HG03064 (cell line): ENCODE results near the gene TRAF4.
"Not testable (repeated sequence)": the region's sequence is repeated elsewhere in the genome, so short reads cannot be mapped to it uniquely, and the experiment has no call there.

Experiments used
- ATAC-seq: cut with Tn5 transposase; IDR thresholded peaks from one replicate; pipeline ENCODE4 v1.9.1; 2021; ENCODE audit warnings: low read depth; ENCODE audit not compliant: unreplicated experiment

TRAF4 gene

DNA sequence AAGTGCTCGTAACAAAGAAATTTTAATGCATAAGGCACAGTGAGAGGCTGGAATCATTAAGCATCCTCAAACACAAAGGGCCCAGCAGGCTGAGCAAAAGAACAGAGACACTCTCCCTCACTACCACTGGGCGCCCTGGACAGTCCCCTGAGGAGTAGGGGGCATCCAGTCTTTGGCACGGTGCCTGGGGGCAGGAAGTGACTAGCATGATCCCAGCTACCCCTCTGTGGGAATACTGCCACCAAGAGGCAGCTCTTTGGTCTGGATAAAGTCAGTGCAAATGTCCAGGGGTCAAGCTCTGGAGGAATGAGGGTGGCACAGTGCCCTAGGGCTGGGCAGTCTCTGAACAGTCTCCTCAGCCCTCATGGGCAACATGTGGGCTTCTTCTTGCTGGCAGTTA, 29.5 kb upstream of the TRAF4 start:
- no peak for ATAC-seq

DNA sequence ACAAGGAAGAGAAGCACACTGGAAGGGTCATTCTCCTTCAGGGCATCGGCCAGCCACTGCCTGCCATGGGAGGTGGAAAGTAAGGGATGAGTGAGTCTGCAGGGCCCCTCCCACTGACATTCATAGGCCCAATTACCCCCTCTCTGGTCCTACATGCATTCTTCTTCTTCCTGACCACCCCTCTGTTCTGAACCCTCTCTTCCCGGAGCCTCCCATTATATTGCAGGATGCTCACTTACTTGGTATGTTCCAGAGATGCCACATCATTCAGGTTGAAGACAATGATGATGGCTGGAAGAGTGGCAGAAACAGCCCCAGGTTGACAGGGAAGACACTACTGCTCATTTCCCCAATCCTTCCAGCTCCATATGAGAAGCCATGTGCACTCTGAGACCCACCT, 28.6 kb upstream of the TRAF4 start:
- ATAC-seq: no peak

DNA sequence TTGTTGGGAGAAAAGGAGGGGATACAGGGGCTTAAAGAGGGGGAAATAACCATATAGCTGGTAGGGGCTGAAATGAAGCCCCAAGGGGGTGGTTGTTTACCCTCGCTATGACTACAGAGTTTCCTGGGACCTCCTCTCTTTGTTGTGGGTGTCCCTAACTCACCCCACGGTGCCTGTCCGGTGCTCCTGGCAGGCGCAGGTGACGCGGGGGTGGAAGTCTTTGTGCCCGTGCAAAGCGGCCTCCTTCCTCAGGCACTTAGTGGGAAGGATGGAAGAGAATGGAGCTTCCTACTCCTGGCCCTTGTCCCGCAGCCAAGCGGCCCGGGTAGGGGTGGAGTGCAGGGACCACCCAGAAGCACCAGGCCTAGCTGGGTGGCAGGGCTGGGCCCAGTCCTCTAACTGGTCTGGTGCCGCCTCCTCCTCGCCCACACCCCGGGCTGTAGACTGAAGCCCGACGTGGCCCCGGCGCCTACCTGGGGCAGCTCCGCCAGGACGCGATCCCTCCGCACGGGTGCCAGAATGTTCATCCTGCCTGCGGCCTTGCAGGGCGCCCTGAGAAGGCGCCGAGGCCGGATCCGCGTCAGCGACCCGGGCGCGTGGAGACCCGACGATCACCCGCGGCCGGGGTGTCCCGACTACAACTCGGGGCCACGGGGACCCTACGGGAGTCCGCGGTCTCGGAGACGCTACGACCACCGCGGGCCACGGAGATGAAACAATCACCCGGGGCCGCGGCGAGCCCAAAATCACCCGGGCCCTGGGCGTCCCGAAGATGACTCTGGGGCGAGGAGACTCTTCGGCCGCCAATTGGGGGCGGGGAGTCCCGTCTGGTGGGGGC, 26.9 kb upstream of the TRAF4 start:
- ATAC-seq: no peak

DNA sequence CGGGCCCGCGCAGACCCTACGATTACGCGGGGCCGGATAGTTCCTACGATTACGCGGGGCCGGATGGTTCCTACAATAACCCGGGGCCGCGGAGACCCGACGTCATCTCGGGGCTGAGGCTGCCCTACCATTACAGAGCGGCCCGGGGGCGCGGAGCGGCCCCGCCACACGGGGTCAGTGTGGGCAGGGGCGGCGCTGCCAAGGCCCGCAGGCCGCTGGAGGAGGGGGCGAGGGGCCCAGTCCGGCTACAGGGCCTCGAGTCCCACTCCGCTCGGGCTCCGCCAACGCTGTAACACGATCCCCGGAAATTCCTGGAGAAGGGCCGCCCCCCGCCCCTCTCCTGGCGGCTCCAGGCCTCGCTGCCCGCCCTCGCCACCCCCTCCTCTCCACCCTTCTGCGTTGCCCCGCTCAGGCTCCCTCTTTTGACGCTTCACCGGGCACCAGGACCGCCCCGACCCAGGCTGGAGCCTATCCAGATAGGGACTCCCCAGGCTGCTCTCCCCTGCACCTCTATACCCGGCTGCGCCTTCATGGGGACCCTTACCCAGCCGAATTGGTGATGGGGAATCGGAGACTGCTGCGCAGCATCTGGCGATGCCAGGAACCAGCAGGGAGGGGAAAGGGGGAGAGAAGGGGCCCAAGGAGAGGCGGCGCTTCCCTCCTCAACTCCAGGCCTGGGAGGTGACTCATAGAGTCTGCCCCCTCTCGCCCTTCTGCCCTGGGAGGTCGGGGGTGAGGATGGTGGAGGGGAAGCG, 26.1 kb upstream of the TRAF4 start, which contains the start of gene RAB34:
Gene RAB34, minus strand, starts transcription at position 291 of the 755 bp plus-strand sequence. CDS start 602 bp downstream, outside the sequence.
- no peak for ATAC-seq

GRCh38 chr17:28718333-28719020, 25.3 kb upstream of the TRAF4 start:
- no peak for ATAC-seq

DNA sequence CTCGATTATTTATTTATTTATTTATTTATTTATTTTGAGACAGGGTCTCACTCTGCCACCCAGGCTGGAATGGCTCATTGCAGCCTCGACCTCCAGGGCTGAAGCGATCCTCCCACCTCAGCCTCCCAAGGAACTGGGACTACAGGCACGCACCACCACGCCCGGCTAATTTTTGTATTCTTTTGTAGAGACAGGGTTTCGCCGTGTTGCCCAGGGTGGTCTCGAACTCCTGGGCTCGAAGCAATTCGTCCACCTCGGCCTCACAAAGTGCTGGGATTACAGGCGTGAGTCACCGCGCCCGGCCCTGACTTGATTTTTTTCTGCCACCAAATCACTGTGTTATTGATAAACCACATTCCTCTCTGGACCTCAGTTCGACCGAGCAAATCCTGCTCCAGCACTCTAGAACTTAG, 24.8 kb upstream of the TRAF4 start:
- no peak for ATAC-seq

DNA sequence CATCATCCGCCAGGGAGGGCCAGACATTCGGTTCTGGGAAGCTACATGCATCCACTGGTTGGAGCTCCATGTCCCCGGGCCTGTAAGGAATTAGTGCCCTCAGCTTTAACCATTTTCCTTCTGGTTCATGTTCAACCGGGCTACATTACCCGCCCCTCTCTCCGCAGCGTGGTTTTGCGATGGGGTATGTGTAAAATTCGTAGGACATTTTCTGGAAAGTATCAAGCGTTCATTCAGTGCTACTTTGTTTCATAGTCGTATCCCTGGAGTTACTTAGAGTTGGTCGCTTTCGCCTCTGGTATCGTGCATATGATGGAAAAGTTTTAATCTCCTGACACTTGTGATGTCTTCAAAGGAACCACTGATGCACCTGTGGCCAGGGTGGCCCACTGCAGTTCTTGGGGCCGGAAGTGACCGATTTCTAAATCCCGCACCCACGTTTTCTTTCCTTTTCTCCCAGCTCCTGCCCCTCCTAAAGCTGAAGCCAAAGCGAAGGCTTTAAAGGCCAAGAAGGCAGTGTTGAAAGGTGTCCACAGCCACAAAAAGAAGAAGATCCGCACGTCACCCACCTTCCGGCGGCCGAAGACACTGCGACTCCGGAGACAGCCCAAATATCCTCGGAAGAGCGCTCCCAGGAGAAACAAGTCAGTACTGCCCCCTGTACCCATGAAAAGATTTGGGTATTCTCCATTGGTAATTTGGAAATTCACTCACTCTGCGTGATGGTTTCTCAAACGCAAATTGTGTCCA, 23.4 kb upstream of the TRAF4 start:
- no peak for ATAC-seq

- not testable (repeated sequence) for ATAC-seq
These were observed 22.8 kb upstream of the TRAF4 start for GRCh38 chr17:28720997-28721329.

- ATAC-seq: no peak
These were observed 21.2 kb upstream of the TRAF4 start for GRCh38 chr17:28722417-28723158.

DNA sequence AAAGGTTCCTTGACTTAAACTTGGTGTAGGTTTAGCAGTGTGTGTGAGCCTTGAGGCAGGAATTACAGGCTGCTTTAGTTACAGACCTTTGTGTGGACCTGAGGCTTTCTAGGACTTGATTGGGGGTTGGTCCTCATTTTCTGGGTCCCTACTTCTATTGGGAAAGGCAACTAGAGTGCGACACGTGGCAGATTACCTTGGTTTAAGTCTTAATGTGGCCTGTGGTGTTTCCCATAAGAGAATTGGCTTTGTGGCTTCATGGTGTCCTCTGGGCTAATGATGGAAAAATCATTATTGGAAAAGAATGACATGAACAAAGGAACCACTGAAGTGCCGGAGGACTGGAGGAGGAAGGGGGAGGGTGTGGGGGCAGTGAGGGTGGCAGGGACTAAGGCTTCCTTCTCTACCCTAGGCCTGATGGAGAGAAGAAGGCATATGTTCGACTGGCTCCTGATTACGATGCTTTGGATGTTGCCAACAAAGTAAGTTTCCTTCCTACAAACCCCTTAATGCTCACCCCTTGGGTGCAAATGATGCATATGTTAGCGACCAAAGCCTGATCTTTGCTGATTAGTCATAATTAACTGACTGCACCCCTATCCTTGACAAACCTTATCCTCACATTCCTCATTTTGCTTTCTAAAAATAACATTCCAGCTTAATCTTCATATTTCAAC, 20.5 kb upstream of the TRAF4 start:
- ATAC-seq: no peak

GRCh38 chr17:28723836-28724499, 19.8 kb upstream of the TRAF4 start:
- not testable (repeated sequence) for ATAC-seq

DNA sequence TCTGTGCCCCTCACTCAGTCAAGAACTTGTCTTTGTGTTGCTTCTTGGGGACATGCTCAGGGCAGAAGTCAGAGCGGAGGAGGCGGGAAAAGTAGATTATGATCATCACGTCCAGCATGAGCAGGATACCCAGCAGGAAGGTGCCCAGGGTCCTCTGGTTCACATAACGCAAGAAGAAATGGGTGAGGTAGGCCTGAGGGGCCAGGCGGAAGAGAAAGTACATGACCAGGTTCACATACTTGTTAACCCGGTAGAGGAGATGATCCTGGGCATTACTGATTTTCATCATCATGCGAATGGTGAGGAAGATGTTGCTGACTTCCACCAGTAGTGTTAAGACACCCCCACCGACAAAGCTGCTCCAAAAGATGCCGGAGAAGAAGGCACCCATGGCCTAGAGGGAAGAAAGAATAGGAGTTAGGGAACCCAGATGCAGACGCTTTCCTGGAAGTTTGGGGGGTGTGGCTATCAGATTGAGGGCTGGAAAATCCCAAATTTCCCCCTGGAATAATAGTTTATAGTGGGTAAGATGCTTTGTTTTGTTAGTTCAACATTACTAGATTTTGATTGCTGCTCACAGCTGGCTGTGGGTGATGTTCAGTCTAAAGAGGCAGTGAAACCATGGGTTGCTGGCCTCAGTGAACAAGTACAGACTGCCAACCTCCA, 19.2 kb upstream of the TRAF4 start:
- no peak for ATAC-seq

DNA sequence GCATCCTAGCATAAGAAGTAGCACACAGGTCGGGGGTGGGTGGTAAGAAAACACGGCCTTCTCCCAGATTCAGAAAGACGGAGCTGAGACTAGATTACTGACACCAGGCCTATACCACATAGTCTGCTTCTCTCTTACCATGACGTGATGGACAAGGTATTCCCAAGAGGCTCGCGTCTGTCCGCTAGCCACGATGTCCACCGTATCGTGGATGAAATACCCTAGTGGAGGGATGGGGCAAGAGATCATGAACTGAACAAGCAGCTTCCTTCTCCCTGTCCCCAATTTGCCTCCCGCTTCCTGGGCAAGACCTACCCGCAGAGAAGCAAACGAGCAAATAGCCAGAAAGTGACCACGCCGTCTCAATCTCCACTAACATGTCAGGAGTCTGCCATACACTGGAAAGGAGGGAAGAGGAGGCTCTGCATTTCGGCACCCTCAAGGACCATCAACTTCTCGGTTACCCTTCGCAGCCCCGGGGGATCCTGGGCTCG, 18.6 kb upstream of the TRAF4 start:
- ATAC-seq: no peak

DNA sequence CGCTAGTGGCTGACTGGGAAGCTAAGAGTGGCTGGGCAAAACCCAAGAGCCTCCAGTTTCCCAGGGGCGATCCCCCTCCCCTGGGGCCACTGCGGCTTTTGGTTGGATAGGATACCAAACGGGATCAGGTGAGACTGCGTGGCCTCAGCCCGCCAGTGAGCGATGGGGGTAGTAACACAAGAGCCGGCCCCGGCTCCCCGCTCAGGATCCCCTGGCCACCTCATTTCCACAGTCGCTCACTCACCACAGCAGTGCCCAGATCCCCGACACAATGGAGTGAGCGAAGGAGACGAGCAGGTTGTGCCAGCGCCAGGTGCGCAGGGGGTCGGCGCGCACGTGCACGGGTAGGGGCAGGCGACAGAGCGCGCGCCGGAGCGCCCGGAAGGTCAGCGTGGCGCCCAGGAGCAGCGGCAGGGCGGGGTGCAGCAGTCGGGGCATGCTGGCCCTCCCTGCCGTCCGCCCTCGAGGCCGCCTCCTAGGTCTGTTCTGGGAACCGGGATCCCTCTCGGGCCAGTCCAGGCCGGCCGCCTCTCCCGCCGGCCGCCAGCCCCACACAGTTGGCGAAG, 18.1 kb upstream of the TRAF4 start:
- no peak for ATAC-seq

DNA sequence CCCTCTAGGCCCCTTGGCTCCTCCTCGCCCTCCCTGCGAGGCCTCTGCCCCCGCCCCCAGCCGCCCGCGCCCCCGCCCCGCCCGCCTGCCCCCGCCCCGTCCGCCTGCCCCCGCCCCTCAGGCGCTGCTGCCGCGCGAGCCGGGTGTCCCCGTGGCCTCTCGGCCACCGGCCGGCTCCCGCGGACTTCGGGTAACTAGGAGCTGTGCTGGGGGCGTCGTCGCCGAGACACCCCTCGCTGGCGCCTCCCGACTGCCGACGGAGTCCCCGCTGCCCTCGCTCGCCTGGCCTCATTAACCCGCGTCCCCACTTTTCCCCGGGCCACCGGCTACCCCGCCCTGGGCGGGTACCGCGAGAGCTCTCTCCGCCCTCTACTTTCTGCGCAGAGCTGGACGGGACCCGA, 17.6 kb upstream of the TRAF4 start, which contains the start of gene TLCD1:
Gene TLCD1, minus strand, starts transcription at position 8 of the 401 bp plus-strand sequence. CDS start 136 bp downstream, outside the sequence.
- peak; percentile 1 for ATAC-seq

DNA sequence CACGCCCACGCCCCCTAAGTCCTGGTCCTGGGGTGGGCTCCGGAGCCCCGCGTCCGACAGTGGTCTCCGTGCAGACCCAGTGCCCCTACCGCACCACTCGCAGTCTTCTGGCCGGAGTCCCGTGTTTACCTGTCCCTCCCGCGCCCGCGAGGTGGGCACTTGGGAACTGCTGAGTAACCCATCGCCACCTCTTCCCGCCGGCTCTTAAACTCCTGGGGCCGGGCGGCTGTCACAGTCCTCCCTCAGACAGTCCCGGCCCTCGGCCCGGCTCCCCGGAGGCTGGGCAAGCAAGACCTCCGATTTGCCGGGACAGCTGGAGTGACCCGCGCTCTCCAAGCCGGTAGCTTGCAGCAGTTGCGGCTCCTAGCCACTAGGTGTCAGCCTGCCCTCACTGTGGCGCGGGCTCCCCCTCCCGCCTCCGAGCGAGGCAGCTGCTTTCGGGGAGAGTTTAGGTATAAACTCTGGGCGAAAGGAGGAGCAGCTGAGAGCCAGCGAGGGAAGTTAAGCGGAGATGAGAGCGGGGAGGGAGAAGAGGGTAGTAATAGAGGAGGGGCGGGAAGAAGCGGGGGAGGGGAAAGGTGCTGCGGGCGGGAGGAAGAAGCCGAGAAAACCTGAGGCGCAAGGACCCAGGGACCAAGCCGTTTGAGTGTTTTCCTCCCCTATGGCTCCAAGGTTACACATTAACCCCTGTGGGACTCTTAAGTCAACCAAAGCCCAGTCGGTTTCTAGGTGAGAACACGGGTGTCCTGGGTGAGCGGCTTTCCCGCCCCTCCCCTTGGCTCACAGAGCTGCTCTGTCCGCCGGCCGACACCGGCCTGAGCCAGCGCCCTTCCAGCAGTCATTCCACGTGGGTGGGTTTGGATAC, 17.0 kb upstream of the TRAF4 start:
- ATAC-seq: peak; percentile 37
